AG09309 (cell line): ENCODE data around the gene RSPH9.

ENCODE experiments used
- DNase-seq: peaks from one replicate; pipeline ENCODE4 v3.0.0-alpha.2; 2010; ENCODE audit warnings: low read depth
- H3K4me3 ChIP-seq: 2 replicates; pipeline ENCODE4 v1.5.1; 2011; ENCODE audit warnings: mild to moderate bottlenecking, low read depth, low read length, moderate library complexity; ENCODE audit not compliant: control insufficient read depth
- TF ChIP-seq, protein P1 (sequence below): IDR thresholded peaks from 2 replicates; pipeline ENCODE4 v1.5.1; 2011; ENCODE audit warnings: mild to moderate bottlenecking, low read depth, low read length, inconsistent platforms; ENCODE audit not compliant: insufficient read depth, control insufficient read depth; ENCODE audit errors: missing control alignments

The RSPH9 gene

DNA sequence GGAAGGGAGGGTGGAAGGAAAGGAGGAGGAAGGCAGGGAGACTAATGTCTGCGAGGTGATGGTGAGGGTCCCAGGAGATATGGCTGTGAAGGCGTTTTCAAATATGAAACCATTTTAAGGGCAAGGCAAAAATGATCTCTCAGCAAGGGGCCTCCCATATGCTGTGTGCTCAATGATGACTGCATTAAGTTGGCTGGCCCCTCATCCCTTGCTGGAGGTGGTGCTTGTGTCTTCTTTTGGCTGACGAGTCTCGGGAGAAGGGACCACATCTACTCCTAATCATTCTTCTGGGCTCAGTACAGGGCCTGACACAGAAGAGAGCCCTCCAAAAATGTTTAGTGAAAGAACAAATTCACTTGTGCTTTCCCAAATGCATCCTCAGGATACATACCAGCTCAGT lies 65.7 kb downstream of the RSPH9 start:
- no peak overlapping the region for H3K4me3 ChIP-seq
- DNase-seq: no peak
- TF ChIP-seq, protein P1, sequence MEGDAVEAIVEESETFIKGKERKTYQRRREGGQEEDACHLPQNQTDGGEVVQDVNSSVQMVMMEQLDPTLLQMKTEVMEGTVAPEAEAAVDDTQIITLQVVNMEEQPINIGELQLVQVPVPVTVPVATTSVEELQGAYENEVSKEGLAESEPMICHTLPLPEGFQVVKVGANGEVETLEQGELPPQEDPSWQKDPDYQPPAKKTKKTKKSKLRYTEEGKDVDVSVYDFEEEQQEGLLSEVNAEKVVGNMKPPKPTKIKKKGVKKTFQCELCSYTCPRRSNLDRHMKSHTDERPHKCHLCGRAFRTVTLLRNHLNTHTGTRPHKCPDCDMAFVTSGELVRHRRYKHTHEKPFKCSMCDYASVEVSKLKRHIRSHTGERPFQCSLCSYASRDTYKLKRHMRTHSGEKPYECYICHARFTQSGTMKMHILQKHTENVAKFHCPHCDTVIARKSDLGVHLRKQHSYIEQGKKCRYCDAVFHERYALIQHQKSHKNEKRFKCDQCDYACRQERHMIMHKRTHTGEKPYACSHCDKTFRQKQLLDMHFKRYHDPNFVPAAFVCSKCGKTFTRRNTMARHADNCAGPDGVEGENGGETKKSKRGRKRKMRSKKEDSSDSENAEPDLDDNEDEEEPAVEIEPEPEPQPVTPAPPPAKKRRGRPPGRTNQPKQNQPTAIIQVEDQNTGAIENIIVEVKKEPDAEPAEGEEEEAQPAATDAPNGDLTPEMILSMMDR: no peak

GRCh38 chr6:43712579-43712978 lies 67.7 kb downstream of the RSPH9 start:
- TF ChIP-seq, protein P1: no peak
- H3K4me3 ChIP-seq: no peak overlapping the region
- no peak for DNase-seq

DNA sequence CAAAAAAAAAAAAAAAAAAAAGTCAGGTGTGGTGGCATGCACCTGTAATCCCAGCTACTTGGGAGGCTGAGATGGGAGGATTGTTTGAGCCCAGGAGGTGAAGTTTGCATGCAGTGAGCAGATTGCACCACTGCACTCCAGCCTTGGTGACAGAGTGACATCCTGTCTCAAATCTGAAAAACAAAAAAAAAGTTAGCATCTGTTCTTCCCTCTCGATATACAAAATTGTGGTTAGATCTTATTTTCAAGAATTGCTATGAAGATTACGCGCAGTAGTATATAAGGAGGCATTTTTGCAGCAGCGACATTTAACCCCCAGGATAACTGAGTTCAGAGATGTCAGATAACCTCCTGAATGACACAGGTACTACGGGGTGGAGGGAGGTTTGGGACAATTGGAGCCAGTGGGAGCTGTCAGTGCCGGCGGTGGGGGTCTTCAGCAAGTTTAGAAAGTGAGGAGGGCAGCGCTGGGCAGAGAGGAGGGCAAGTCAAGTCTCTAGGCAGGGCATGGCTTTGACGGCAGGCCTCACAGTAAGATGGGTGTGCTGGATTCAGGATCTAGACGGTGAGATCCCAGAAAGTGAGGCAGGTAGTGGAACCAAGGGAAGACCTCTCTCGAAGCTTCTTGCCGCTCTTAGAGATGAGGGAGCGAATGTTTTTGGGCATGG lies 68.9 kb downstream of the RSPH9 start:
- no peak overlapping the region for H3K4me3 ChIP-seq
- TF ChIP-seq, protein P1: no peak
- DNase-seq: no peak

DNA sequence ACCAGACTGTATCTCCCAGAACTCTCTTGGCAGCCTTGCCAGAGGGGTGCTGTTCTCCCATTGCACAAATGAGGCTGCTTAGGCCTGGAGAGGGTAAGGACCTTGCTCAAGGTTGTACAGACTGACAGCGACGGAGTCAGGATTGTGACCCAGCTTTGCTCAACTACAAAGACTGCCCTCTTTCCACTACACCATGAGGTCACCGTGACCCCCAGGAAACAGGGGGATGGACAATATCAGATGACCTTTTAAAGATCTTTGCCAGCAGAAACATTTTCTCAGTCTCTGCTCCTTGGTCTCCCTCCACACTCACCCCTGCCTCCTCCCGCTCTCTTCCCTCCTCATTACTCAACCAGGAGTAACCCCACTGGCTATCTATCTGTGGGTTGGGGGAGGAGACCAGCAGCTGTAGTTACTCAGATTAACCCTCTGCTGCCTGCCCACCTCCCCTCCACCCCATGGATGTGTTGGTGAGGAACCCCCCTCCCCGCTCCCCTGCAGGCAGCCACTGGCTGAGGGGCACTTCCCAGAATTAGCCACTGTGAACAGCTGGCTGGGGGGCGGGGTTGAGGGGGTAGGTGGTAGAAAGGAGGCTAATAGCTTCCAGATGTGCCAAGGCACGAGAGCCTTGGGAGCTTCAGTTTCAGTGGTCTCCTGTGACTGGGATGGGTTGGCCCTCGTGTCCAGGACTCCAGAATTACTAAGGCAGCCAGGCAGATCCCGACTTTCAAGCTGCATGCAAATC lies 69.6 kb downstream of the RSPH9 start:
- H3K4me3 ChIP-seq: no peak overlapping the region
- TF ChIP-seq, protein P1: no peak
- peak; percentile 23 for DNase-seq

- no peak for DNase-seq
- TF ChIP-seq, protein P1: no peak
- no peak overlapping the region for H3K4me3 ChIP-seq
Measured at GRCh38 chr6:43715056-43715788, 70.4 kb downstream of the RSPH9 start.

DNA sequence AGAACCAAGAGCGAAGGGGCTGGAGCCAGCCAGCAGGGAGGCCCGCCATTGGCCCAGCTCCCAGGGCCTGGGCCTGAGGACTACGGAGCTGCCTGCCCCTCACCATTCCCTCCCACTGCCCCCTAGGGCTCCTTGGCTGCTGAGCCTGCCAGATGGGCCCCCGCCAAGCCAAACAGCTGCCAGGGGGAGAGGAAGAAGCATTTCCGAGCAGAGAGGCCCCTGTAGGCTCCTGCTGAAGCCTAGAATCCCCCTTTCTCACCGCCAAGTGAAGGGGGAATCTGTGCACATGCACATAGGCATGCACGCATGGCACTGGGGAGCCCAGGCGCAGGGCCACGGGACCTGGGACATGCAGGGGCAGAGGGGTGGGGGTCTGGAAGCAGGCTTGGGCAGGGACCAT lies 71.3 kb downstream of the RSPH9 start:
- TF ChIP-seq, protein P1: no peak
- H3K4me3 ChIP-seq: no peak overlapping the region
- DNase-seq: no peak
